IPS DF 4.7 (cell line): Measurements from ENCODE around the gene RCAN3.
"Not testable (repeated sequence)": the region's sequence is repeated elsewhere in the genome, so short reads cannot be mapped to it uniquely, and the experiment has no call there.

Source experiments
- DNase-seq: peaks from one replicate; pipeline ENCODE4 v3.0.0-alpha.2; 2013; ENCODE audit warnings: low spot score; ENCODE audit errors: extremely low read depth

Gene RCAN3

DNA sequence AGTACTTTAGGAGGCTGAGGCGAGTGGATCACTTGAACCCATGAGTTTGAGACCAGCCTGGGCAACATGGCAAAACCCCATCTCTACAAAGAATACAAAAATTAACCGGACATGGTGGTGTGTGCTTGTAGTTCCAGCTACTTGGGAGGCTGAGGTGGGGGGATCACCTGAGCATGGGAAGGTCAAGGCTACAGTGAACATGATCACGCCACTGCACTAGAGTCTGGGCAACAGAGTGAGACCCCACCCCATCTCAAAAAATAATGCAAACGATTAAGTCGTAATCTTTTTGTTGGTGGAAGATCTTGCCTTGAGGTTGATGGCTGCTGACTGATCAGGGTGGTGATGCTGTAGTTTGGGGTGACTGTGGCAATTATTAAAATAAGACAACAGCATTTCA lies 6.3 kb downstream of the RCAN3 start:
- no peak for DNase-seq

- no peak for DNase-seq
Measured at GRCh38 chr1:24513706-24514105, 11.1 kb downstream of the RCAN3 start.

DNA sequence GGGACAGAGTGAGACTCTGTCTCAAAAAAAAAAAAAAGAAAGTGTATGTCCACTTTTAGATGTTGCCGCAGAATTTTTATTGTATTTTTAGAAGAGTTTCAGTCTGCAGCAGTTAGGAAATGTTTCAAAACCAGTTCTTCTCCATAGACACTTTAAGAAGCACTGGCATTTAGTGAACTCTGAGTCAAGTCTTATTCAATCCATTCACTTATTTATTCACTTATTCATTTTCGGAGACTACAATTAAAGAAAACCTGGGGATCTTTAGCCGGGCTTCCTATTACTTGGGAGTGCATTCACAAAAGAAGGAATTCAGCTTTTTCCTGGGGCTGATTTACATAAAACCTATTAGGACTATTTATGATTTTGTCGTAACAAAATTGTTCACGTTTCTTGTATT lies 12.3 kb downstream of the RCAN3 start:
- no peak for DNase-seq

- DNase-seq = not testable (repeated sequence)
Measured at GRCh38 chr1:24515671-24516209, 13.1 kb downstream of the RCAN3 start.

DNA sequence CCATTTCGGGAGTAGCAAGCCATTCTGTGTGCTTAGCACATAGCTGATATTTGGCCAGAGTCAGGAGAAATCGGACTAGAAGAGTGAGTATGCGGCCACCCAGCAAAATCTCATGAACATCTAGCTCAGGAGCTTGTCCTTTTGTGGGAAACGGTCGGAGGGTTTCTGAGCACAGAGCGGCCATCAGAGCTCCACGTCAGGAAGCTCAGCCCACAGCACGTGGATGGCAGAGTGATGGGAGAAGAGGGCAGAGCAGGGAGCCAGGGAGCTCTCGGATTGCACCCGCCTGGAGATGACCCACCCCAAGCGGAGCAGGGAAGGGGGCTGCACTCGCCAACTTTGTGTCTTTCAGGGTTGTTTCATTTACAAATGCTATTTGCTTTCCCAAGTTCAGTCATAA lies 13.9 kb downstream of the RCAN3 start:
- DNase-seq = no peak

GRCh38 chr1:24517898-24518297 lies 15.3 kb downstream of the RCAN3 start:
- no peak for DNase-seq

- not testable (repeated sequence) for DNase-seq
Measured at GRCh38 chr1:24520282-24520681, 17.6 kb downstream of the RCAN3 start.

DNA sequence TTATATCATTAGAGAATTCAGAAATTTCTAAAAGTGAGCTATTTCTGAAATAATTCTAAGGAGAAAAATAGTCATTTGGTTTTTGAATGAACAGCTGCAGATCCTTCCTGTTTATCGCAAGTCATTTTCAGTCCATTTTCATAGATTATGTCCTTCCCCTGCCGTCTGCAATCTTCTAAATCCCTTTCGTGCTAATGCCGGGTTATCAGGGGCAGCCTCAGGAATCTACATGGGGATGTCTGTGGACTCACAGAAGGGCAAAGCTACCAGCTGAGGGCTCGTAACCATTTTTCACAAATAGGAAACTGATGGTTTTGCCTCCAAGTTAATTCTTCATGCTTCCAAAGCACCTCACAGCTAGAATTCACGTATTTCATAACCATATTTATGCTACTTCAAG lies 23.0 kb downstream of the RCAN3 start:
- no peak for DNase-seq

DNA sequence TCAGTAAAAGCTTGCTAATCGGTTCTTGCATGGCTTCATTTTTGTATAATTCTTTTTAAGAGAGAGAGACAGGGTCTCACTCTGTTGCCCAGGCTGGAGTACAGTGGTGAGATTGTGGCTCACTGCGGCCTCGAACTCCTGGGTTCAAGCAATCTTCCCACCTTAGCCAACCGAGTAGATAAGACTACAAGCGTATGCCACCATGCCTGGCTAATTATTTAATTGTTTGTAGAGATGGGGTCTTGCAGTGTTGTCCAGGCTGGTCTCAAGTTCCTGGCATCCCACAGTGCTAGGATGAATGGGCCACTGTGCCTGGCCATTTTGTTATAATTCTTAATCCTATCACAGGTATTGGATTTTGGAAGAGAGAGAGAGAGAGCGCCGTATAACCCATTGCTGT lies 23.4 kb downstream of the RCAN3 start:
- DNase-seq = no peak

DNA sequence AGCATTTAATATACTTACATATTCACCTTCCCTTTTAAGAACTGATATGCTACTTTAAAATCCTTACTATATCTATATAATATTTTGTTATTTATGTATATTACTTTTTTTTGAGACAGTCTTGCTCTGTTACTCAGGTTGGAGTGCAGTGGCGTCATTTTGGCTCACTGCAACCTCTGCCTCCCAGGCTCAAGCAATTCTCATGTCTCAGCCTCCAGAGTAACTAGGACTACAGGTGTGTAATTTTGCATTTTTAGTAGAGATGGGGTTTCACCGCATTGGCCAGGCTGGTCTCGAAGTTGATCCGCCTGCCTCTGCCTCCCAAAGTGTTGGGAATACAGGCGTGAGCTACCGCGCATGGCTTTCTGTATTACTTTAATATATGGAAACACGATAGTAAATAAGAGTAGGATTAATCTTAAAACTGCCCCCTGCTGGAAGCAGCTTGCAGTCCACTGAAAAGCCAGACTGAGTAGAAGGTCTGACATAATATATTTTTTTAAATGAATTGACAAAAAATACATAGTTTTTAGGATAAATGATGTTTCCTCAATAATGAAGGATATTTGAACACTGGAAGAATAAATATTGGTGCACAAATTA lies 24.4 kb downstream of the RCAN3 start:
- DNase-seq = no peak

DNA sequence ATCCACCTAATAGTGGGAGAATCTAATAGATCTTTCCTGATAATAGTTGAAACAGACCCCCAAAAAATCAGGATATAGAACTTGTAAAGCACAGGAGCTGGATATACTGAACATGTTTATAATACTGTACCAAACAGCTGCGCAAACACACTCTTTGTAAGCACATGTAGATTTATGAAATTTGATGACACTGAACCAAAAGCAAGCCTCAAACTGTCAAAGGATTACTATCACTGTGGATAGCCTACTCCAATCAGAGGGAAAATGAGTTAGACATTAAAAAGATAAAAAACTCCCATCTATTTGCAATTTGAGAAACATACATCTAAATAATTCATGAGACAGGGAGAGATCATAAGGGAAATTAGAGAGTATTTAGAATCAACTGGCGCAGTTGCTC lies 26.1 kb downstream of the RCAN3 start:
- DNase-seq = no peak

GRCh38 chr1:24529292-24529691 lies 26.7 kb downstream of the RCAN3 start:
- not testable (repeated sequence) for DNase-seq

- DNase-seq = no peak
Measured at GRCh38 chr1:24535021-24535424, 32.4 kb downstream of the RCAN3 start.

DNA sequence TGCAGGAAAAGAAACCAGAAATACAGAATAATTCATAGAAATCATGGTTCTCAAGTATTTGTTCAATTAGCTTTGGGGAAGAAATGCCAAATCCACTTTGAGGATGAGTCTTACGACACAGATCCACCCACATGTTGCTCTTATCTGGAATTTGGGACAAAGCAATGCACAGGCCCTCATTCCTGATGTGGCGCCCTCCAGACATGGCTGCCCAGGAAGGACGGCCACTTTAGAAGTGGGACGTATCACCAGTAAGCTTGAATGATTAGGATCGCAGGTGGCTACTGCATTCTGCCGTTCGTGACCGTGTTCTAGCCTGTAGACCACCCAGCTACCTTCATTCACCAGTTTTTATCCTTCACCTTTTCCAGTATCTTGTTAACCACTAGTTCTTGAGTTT lies 33.1 kb downstream of the RCAN3 start:
- no peak for DNase-seq

GRCh38 chr1:24536391-24536840 lies 33.8 kb downstream of the RCAN3 start:
- no peak for DNase-seq

GRCh38 chr1:24540051-24540905 lies 37.6 kb downstream of the RCAN3 start:
- DNase-seq = no peak

DNA sequence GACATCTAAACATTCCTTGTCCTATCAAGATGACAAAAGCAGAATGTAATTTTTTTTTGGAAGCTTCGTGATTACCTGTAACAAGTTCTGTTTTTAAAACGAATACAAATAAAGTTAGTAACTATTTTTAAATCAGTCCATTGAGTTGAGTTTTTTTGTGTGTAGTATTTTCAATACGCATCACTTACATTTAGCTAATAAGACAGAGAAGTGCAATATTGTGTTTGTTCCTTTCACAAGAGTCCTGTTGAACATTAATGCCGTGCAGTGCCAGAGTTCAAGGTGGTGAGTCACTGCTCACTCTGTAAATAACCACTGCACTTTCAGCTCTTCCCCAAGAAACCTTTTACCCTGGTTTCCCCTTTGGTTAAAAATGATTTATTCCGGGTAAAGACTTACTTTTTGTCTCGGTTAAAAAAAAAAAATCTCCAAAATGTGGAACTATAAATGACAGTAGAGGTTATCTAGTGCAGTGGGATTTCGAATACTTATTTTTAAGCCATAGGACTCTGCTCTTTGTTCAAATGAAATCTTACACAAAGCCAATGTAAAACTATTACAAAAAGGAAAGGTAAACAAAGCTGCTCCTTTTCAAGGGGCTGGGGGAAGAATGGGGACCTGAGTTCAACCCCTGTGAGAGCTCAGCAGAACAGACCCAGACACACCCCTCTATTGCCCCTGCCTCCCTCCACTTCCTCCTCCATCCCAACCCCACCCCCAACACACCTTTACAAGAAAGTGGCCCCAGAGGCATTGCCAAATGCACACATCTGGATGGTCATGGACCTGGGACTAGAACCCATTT lies 38.5 kb downstream of the RCAN3 start:
- no peak for DNase-seq

DNA sequence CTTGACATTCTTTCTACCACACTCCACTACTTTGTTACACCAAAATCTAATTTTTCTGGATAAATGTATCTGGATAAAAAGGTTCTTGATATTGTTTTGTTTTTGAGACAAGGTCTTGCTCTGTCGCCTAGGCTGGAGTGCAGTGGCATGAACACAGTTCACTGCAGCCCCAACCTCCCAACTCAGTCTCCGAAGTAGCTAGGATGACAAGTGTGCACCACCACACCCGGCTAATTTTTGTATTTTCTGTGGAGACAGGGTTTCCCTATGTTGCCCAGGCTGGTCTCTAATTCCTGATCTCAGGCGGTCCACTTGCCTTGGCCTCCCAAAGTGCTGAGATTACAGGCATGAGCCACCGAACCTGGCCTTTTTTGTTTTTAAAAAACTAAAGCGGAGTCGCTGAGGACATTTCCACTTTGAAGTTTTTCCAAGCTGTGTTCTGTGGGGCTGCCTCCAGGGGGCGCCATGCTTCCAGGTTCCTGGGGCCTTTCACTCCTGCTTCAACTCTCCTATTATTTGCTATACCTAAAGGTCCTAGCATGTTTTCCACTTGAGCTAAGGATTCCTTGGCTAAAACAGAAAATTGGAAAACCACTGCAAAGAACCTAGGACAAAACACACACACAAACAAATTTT lies 39.2 kb downstream of the RCAN3 start:
- no peak for DNase-seq

- DNase-seq = no peak
Measured at GRCh38 chr1:24544239-24544638, 41.6 kb downstream of the RCAN3 start.

DNA sequence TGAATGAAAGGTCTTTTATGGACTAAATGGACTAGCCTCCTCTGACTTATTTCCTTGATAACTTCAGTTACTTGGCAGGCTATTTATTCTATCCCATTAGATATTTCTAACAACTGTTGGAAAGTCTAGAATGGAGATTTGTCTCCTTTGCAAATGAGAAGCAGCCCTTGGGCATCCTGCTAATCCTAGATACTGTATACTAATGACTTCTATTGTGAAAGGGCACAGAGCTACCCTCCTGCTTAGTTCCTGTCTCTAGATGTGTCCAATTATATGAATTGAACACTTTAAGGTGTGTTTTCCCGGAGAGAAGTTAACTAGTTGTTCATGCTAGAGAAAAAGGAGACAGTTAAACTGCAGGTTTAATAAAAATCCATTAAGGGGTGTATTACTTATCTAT lies 43.0 kb downstream of the RCAN3 start:
- no peak for DNase-seq

GRCh38 chr1:24547195-24547594 lies 44.6 kb downstream of the RCAN3 start:
- no peak for DNase-seq
